Endothelial cell of umbilical vein (primary cell): Measurements from ENCODE around the gene PAX8. TPM values are rescaled to one million over a fixed set of nuclear protein-coding genes. Genes with fewer than 3 reads are reported as not detected.
"Not testable (repeated sequence)": the region's sequence is repeated elsewhere in the genome, so short reads cannot be mapped to it uniquely, and the experiment has no call there.

ENCODE experiments used
- BruUV-seq: library from RNA; stranded (reverse); fragments of 400-500 nt; replicated peaks from 2 replicates; lab custom pipeline; 2021; lab: Mats Ljungman, UMichigan
- CTCF ChIA-PET: fragments of 300-600, 350-600 bp; sonication (Branson Sonifier 250); formaldehyde crosslinking; loops from one replicate; lab custom pipeline; 2021; ENCODE audit warnings: antibody characterized with exemption, inconsistent platforms; lab: Charles Lee
- POLR2A ChIA-PET: fragments of 300-600, 350-600 bp; sonication (Branson Sonifier 250); formaldehyde crosslinking; loops from one replicate; lab custom pipeline; 2021; ENCODE audit warnings: antibody characterized with exemption, inconsistent platforms; lab: Charles Lee
- DNase-seq: peaks from one replicate; pipeline ENCODE4 v3.0.0-alpha.2; 2011; ENCODE audit warnings: low read depth, low spot score
- FAIRE-seq: peaks from 2 replicates; lab custom pipeline; 2011; peaks lifted over from hg19 to GRCh38; lab: Jason Lieb, UNC
- H2AFZ ChIP-seq: 2 replicates; pipeline ENCODE4 v1.6.0; 2012; ENCODE audit warnings: low read depth, low read length, control low read depth, inconsistent platforms
- H3K27ac ChIP-seq: 2 replicates; pipeline ENCODE4 v1.5.1; 2011; ENCODE audit warnings: low read depth, mild to moderate bottlenecking, control low read depth, low read length, moderate library complexity; ENCODE audit not compliant: insufficient read depth
- H3K27me3 ChIP-seq, 2 experiments: 2 replicates each; pipeline versions ENCODE4 v1.6.0 to v1.6.1; 2011; ENCODE audit warnings: low read length in 2 of 2, mixed read lengths in 1 of 2; ENCODE audit not compliant: control insufficient read depth in 2 of 2, insufficient read depth in 2 of 2
- H3K36me3 ChIP-seq, 2 experiments: 2 replicates in 1 of 2; 3 replicates in 1 of 2; pipeline ENCODE4 v1.5.1; 2011; ENCODE audit warnings: low read length in 2 of 2, mild to moderate bottlenecking in 1 of 2, moderate library complexity in 1 of 2; ENCODE audit not compliant: control insufficient read depth in 2 of 2, insufficient read depth in 2 of 2; ENCODE audit errors: extremely low read depth in 1 of 2
- H3K4me1 ChIP-seq: 3 replicates; pipeline ENCODE4 v1.5.1; 2011; ENCODE audit warnings: mild to moderate bottlenecking, low read length; ENCODE audit not compliant: control insufficient read depth, insufficient read depth; ENCODE audit errors: extremely low read depth
- H3K4me2 ChIP-seq: 2 replicates; pipeline ENCODE4 v1.6.1; 2011; ENCODE audit warnings: low read length, control low read depth, mixed read lengths; ENCODE audit not compliant: insufficient read depth
- H3K4me3 ChIP-seq, 3 experiments: fragments of 200-600 bp in 1 of 3; sonication (generic), shearing (Covaris generic) in 1 of 3; replicated peaks in 1 of 3; 2 replicates each; pipeline ENCODE4 v1.5.1; 2011 to 2016; ENCODE audit warnings: control low read depth in 3 of 3, low read length in 3 of 3, mild to moderate bottlenecking in 2 of 3, inconsistent platforms in 1 of 3, low read depth in 1 of 3, moderate library complexity in 1 of 3; ENCODE audit not compliant: insufficient read depth in 1 of 3
- H3K79me2 ChIP-seq: 2 replicates; pipeline ENCODE4 v1.6.0; 2012; ENCODE audit warnings: low read length, inconsistent platforms; ENCODE audit not compliant: control insufficient read depth, insufficient read depth
- H3K9ac ChIP-seq: replicated peaks from 2 replicates; pipeline ENCODE3; 2011; ENCODE audit warnings: low read length, control low read depth; ENCODE audit not compliant: insufficient read depth; ENCODE audit errors: extremely low read depth
- H3K9me1 ChIP-seq: replicated peaks from 3 replicates; pipeline ENCODE4 v1.6.0; 2011; ENCODE audit warnings: mild to moderate bottlenecking, low read length; ENCODE audit not compliant: control insufficient read depth, insufficient read depth; ENCODE audit errors: extremely low read depth
- H3K9me3 ChIP-seq: replicated peaks from 2 replicates; pipeline ENCODE4 v1.5.1; 2012; ENCODE audit warnings: low read length, inconsistent platforms; ENCODE audit not compliant: control insufficient read depth, insufficient read depth
- H4K20me1 ChIP-seq: replicated peaks from 2 replicates; pipeline ENCODE3; 2011; ENCODE audit warnings: mild to moderate bottlenecking, low read length; ENCODE audit not compliant: control insufficient read depth, insufficient read depth; ENCODE audit errors: extremely low read depth
- EZH2 ChIP-seq: IDR thresholded peaks from 2 replicates; pipeline ENCODE4 v1.6.1; 2012; ENCODE audit warnings: borderline replicate concordance, low read depth, mild to moderate bottlenecking, moderate library complexity, low read length, inconsistent platforms; ENCODE audit not compliant: severe bottlenecking
- FOS ChIP-seq: IDR thresholded peaks from 2 replicates; pipeline ENCODE4 v1.6.1; 2011; ENCODE audit warnings: mild to moderate bottlenecking, low read length, moderate library complexity, borderline replicate concordance; ENCODE audit not compliant: insufficient read depth
- GATA2 ChIP-seq: IDR thresholded peaks from 2 replicates; pipeline ENCODE4 v1.7.0; 2011; ENCODE audit warnings: low read depth, mild to moderate bottlenecking, moderate library complexity, mixed read lengths, low read length; ENCODE audit not compliant: insufficient read length, insufficient read depth
- JUN ChIP-seq: IDR thresholded peaks from 2 replicates; pipeline ENCODE4 v1.6.1; 2011; ENCODE audit warnings: borderline replicate concordance, low read depth; ENCODE audit not compliant: insufficient read length, insufficient read depth
- MYC ChIP-seq: IDR thresholded peaks from one replicate; pipeline ENCODE4 v1.6.1; 2011; ENCODE audit warnings: mild to moderate bottlenecking, low read depth, low read length
- POLR2A ChIP-seq: IDR thresholded peaks from 2 replicates; pipeline ENCODE4 v1.6.1; 2012; ENCODE audit warnings: low read depth, mild to moderate bottlenecking, control low read depth, low read length
- POLR2AphosphoS5 ChIP-seq: IDR thresholded peaks from 2 replicates; pipeline ENCODE4 v1.6.1; 2012; ENCODE audit warnings: low read depth, mild to moderate bottlenecking, control low read depth, low read length, moderate library complexity; ENCODE audit not compliant: insufficient read depth
- dilution Hi-C: fragments of 300-500 bp; cut with MboI; formaldehyde crosslinking; loops from one replicate; pipeline ENCODE4 v1.15.0; 2019; ENCODE audit warnings: low sequenced_read_pairs; ENCODE audit not compliant: extremely low pct_ligation_motif_present
- intact Hi-C: fragments of 100-400 bp; cut with micrococcal nuclease; formaldehyde crosslinking; loops from one replicate; pipeline ENCODE4 v1.10.0; 2022
- polyA plus RNA-seq, 4 experiments: library from polyadenylated mRNA; depleted of rRNA in 3 of 4; stranded (reverse) in 3 of 4; unstranded in 1 of 4; fragments of >200 nt; gene quantifications; 2 replicates each; pipeline versions ENCODE4 v1.2.1 to v1.2.3, GENCODE V29; 2011 to 2012; ENCODE audit warnings: missing spikeins in 1 of 4
- total RNA-seq: library from RNA; stranded (reverse); gene quantifications from 2 replicates; pipeline ENCODE4 v1.2.3, GENCODE V29; 2021
- TF ChIP-seq, protein P1 (sequence below), 2 donors: IDR thresholded peaks; 1 replicate in 1 of 2; 2 replicates in 1 of 2; pipeline ENCODE4 v1.5.1; 2011; ENCODE audit warnings: low read length in 2 of 2, mild to moderate bottlenecking in 2 of 2, moderate library complexity in 2 of 2, control low read depth in 1 of 2, inconsistent platforms in 1 of 2, low read depth in 1 of 2; ENCODE audit not compliant: insufficient read depth in 1 of 2; ENCODE audit errors: extremely low read depth in 1 of 2
- TF ChIP-seq, protein P2 (sequence below): IDR thresholded peaks from 2 replicates; pipeline ENCODE4 v1.6.1; 2011; ENCODE audit not compliant: insufficient read depth, insufficient read length

PAX8 gene
- total and polyA plus RNA-seq, 2 donors (not counting 3 experiments of a cell fraction or from before 2014, with no cell fraction given) = 0.22 to 0.62 TPM

DNA sequence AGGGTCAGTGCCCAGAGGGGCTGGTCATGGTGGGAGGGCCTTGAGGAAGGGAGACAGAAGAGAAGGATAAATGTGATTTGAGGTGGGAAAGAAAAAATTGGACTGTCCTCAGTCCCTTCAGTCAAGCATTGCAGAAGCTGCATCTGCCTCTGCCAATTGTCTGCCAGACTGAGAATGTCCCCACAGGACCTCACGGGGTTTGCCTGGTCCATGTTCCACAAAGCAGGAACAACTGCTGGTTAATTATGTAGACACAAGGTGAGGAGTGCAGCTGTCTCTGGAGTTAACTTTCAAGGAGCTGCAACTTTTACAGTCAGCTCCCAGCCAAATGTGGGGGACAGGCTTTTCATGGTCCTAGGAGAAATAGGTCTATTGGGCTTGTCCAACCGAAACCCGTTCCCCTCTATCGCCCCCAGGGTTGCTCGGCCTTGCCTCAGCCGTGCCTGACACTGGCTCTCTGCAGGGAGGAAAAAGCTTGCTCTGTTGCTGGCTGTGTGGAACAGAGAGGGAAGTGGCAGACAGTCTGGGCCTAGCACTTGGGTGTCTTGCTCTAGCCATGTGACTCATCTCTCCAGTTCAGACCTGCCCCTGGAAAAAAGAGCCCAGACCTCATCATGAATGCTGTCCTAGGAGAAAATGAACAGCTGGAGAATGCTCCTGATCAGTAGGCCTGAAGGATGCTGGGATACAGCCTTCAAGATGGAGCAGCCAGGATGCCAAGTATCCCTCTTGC lies 31.1 kb upstream of the PAX8 start:
- no peak overlapping the region for H3K9ac ChIP-seq
- H3K9me1 ChIP-seq = no peaks in the 10 kb centered on the region
- DNase-seq (no peak), FAIRE-seq (no peak)
- dilution Hi-C loops = no loop called here
- no peaks in the 10 kb centered on the region for H3K4me1 ChIP-seq
- H3K27ac ChIP-seq = no peak overlapping the region
- no peak overlapping the region for H3K4me3 ChIP-seq
- no peaks in the 10 kb centered on the region for H3K9me3 ChIP-seq
- no peaks in the 10 kb centered on the region for H4K20me1 ChIP-seq
- H3K27me3 ChIP-seq = peaks cover 3 to 4% of the 10 kb centered on the region in 2 experiments
- H2AFZ ChIP-seq = no peak overlapping the region
- H3K36me3 ChIP-seq = no peaks in the 10 kb centered on the region
- BruUV-seq = no TSS peak
- POLR2A ChIA-PET = no interaction called here
- H3K4me2 ChIP-seq = no peak overlapping the region
- no peaks in the 10 kb centered on the region for H3K79me2 ChIP-seq
- CTCF ChIA-PET = no interaction called here
- intact Hi-C loops = no loop called here
- TF ChIP-seq JUN = no peak
- TF ChIP-seq, protein P1, sequence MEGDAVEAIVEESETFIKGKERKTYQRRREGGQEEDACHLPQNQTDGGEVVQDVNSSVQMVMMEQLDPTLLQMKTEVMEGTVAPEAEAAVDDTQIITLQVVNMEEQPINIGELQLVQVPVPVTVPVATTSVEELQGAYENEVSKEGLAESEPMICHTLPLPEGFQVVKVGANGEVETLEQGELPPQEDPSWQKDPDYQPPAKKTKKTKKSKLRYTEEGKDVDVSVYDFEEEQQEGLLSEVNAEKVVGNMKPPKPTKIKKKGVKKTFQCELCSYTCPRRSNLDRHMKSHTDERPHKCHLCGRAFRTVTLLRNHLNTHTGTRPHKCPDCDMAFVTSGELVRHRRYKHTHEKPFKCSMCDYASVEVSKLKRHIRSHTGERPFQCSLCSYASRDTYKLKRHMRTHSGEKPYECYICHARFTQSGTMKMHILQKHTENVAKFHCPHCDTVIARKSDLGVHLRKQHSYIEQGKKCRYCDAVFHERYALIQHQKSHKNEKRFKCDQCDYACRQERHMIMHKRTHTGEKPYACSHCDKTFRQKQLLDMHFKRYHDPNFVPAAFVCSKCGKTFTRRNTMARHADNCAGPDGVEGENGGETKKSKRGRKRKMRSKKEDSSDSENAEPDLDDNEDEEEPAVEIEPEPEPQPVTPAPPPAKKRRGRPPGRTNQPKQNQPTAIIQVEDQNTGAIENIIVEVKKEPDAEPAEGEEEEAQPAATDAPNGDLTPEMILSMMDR (IDR thresholded peaks at IDR 0.05; ENCODE audit: extremely low read depth in 1 of 2, insufficient read depth in 1 of 2, low read depth in 1 of 2, low read length in 2 of 2) = no peak
- no peak for TF ChIP-seq MYC
- TF ChIP-seq POLR2AphosphoS5 = no peak
- TF ChIP-seq, protein P2, sequence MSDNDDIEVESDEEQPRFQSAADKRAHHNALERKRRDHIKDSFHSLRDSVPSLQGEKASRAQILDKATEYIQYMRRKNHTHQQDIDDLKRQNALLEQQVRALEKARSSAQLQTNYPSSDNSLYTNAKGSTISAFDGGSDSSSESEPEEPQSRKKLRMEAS = no peak
- TF ChIP-seq GATA2 = no peak
- no peak for TF ChIP-seq POLR2A
- no peak for TF ChIP-seq FOS
- TF ChIP-seq EZH2 = no peak

DNA sequence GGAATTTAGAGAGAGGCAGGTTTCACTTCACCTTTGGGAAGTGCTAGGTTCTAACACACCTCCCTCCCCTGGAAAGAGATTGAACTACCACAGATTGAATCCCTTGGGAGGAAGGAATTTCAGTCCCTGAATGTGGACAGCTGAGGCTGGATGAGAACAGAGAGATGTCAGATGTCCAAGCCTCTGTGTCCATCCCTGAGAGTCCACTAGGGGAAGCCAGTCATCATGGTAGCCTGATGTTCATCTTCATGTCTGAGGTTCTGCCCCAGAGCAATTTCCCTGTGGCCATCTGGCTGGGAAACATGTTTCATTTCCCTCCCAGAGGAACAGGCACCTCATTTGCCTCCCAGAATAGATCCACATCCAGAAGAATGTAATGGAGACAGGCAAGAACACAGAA lies 30.1 kb upstream of the PAX8 start:
- BruUV-seq = not testable (repeated sequence)

DNA sequence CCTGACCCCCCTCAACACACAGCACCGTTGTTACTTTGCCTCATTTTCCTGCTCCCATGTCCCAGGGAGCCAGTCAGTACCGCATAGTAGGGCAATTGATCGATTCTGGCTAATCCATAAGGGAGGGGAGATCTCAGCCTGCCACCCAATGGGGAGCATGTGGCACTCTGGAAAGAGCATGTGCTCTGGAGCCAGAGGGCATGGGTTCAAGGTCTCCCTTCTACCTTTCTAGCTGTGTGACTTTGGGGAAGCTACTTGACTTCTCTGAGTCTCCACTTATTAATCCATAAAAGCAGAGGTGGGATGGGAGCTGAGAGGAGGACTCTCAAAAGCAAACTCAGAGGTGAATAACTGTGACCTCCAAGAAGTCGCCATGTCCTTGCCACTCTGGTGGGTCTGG lies 27.5 kb upstream of the PAX8 start:
- FAIRE-seq, H3K9me1 ChIP-seq, H3K9ac ChIP-seq, H3K4me3 ChIP-seq, H3K9me3 ChIP-seq, BruUV-seq, CTCF ChIA-PET, H3K27ac ChIP-seq, dilution Hi-C loops, H2AFZ ChIP-seq, H3K79me2 ChIP-seq, H3K4me2 ChIP-seq, intact Hi-C loops, H4K20me1 ChIP-seq, DNase-seq, POLR2A ChIA-PET, H3K27me3 ChIP-seq, H3K36me3 ChIP-seq, H3K4me1 ChIP-seq: not testable (repeated sequence)

More for the DNA sequence above, 30.1 kb upstream of the PAX8 start:
- H4K20me1 ChIP-seq, H3K4me3 ChIP-seq, H3K27me3 ChIP-seq, H3K4me2 ChIP-seq, H3K36me3 ChIP-seq, H3K4me1 ChIP-seq, DNase-seq, H3K79me2 ChIP-seq, H3K27ac ChIP-seq, CTCF ChIA-PET, H2AFZ ChIP-seq, POLR2A ChIA-PET, FAIRE-seq, H3K9me3 ChIP-seq, dilution Hi-C loops, H3K9me1 ChIP-seq, intact Hi-C loops, H3K9ac ChIP-seq: not testable (repeated sequence)
